Limb (tissue), 2 donors: ENCODE measurements around the gene ITPK1.

Experiments used
- DNase-seq, 2 donors: peaks; one replicate each; pipeline ENCODE4 v3.0.0-alpha.2; 2016; ENCODE audit errors: extremely low spot score in 2 of 2

The ITPK1 gene

GRCh38 chr14:92926180-92926845, 189.4 kb downstream of the ITPK1 start:
- no peak for DNase-seq

DNA sequence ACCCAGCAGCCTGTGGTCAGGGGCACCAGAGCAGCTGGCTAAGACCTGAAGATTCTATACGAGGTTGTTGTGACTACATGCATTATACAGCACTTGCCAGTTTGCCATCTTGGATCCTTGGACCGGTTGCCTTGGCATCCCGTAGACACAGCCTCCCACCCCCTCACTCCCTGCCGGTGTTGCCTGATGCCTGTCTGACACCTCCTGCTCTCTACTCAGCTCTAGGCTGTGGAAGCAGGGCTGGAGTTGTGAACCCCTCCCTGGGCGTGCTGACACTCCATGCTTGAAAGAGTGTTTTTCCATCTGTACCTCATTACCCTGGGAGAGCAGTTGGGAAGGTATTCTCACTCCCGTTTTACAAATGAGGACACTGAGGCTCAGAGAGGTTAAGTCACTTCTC, 190.3 kb downstream of the ITPK1 start:
- no peak for DNase-seq

- no peak for DNase-seq
Observed at GRCh38 chr14:92924247-92924646, 191.5 kb downstream of the ITPK1 start.

- DNase-seq, result no peak
Observed at GRCh38 chr14:92923744-92924103, 192.0 kb downstream of the ITPK1 start.

GRCh38 chr14:92922883-92923743, 192.6 kb downstream of the ITPK1 start, which contains the start of gene CHGA:
TSS of gene CHGA (plus strand) at chr14:92923150. CDS start at chr14:92923360, 210 bp downstream.
- DNase-seq, result peak; percentile 11 to 85

GRCh38 chr14:92922155-92922735, 193.5 kb downstream of the ITPK1 start:
- no peak for DNase-seq

- no peak for DNase-seq
Observed at GRCh38 chr14:92920001-92920400, 195.7 kb downstream of the ITPK1 start.

DNA sequence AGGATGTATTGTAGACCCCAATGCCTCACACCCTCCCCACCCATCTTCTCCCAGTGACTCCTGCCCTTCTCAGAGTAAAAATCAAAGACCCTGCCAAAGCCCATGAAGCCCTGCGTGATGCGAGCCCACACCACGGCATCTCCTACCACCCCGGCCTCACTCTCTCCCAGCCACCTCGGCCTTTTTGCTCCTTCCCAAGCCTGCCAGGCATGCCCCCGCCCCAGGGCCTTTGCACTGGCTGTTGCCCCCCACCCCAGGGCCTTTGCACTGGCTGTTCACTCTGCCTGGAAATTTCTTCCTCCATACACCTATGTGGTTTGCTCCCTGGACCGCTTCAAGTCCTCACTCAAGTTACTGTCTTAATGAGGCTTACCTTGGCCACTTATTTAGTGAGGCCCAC, 197.8 kb downstream of the ITPK1 start:
- no peak for DNase-seq

DNA sequence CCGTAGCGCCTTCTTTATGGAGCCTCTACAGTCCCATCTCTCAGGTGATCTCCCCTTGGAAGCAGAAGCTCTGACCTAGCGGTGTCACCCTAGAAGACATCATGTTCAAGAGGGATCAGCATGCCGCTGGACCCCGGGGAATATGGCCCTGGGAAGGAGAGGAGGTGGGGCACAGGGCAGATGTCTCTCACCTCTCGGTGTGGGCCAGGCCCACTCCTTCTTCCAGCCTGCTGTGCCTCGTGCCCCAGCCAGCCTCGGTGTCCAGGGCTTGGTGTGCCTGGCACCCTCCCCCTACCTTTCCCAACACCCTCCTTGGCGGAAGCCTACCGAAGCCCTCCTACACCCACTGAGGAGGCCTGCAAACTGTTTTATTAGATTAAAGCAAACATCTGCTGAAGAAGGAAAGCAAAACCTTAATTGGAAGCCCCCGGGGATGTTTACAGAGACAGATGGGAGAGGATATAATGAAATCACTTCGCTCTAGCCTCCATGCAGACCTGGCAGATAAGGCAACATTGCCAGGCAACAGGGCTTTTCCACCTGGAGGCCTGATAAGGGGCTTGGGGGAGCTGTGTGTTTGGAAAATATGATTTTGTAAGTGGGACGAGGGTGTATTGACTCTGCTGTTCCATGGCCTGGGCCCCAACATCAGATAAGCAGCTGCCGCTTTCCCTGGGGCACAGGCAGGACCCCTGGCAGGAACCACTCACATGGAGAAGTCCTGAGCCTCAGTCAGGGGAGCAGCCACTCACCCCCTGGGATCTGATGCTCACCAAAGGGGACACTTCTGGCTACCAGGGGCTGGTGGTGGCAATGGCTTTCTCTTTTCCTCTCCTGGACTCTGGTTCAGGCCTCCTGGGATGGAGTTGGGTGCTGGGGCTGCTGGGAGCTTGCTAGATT, 198.4 kb downstream of the ITPK1 start:
- DNase-seq, result no peak

GRCh38 chr14:92916201-92916600, 199.5 kb downstream of the ITPK1 start:
- DNase-seq, result no peak

GRCh38 chr14:92914087-92914656, 201.6 kb downstream of the ITPK1 start:
- peak in 1 of 2 donors; percentile 55 for DNase-seq

GRCh38 chr14:92907316-92907911, 208.3 kb downstream of the ITPK1 start:
- no peak for DNase-seq

- DNase-seq, result no peak
Observed at GRCh38 chr14:92906823-92907222, 208.9 kb downstream of the ITPK1 start.

DNA sequence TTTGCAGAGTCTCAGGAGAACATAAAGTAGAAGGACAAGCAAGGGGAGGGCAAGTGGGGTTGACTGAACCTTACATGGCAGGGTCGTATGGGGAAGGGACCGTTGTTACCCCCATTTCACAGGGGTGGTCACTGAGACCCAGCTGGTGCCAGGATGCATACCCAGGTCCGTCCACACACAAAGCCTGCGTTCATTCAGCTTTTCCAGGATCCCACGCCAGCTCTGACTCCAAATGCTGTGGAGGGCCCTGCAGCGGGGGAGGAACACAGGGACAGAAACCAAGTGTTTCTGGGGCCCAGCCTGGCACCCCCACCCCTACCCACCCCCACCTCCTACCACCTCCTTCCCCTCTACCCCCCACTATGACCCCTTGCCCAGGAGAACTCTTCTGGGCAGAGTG, 209.3 kb downstream of the ITPK1 start:
- no peak for DNase-seq

GRCh38 chr14:92905667-92906066, 210.1 kb downstream of the ITPK1 start:
- DNase-seq, result no peak

DNA sequence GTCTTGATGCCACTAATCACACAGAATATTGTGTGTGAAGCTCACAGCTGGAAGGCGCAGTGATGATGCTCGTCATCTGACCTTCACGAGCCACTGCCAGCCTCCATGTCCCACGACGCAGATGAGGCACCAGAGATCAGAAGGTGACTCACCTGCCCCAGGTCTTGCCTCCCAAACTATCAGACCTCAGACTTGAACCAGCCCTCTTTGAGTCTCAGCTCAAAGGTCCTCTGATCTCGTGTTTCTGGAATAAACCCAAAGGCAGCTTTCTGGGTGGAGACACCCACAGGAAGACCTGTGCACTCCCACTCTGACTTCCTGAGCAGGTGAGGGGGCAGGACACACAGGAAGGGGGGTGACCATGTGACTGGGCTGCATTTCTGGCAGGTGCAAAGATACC, 212.4 kb downstream of the ITPK1 start:
- DNase-seq, result no peak

- DNase-seq, result no peak
Observed at GRCh38 chr14:92902726-92903125, 213.0 kb downstream of the ITPK1 start.

GRCh38 chr14:92902191-92902590, 213.5 kb downstream of the ITPK1 start:
- no peak for DNase-seq

DNA sequence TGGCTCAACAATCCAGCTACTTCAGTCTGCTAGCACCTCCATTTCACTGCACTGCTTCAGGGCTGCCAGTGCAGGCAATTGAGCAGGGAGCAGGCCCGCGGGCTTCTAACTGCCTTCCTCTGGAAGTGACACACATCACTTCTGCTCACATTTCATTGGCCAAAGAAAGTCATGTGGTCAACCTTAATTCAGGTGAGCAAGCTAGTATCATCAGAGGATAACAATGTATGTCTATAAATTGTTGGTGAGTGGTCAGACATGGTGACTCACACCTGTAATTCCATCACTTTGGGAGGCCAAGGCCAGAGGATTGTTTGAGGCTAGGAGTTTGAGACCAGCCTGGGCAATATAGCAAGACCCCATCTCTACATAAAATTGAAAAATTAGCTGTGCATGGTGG, 215.1 kb downstream of the ITPK1 start:
- DNase-seq, result no peak

DNA sequence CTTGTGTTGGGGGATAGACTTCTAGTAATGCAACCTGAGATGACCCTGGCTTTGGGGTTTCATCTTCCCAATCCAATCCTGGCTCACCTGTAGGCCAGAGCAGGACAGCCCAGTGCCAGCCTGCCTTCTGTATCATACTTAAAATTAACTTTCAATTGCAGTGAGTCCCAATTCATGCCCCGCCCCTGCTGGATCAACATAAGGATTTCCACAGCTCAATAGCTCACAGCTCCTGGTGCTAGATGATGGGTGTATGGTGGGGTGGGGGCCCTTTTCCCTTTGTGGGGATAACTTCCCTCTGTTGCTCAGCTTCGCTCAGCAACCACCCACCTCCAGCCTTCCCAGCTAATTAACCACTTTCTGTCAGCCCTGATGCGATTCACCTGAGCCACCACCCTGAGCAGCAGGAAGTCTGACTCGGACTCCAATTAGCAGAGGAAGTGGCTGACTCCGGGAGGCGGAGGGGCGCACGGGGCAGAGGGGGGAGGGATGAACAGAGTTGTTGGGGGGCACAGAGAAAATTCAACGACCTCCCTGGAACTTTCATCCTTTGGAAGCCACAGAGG, 217.1 kb downstream of the ITPK1 start:
- no peak for DNase-seq
